ENCODE data around the gene IL19.

DNA sequence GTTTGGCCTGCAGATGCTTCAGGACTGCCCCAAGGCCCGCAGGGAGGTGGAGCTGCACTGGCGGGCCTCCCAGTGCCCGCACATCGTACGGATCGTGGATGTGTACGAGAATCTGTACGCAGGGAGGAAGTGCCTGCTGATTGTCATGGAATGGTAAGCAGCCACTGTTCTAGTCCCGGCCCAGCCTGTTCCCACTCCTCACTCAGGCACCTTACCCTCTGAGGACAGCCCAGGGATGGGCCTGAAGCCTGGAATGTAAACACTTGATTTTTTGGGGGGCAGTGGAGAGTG, 41.9 kb upstream of the IL19 start:
- TF ChIP-seq, protein P1, sequence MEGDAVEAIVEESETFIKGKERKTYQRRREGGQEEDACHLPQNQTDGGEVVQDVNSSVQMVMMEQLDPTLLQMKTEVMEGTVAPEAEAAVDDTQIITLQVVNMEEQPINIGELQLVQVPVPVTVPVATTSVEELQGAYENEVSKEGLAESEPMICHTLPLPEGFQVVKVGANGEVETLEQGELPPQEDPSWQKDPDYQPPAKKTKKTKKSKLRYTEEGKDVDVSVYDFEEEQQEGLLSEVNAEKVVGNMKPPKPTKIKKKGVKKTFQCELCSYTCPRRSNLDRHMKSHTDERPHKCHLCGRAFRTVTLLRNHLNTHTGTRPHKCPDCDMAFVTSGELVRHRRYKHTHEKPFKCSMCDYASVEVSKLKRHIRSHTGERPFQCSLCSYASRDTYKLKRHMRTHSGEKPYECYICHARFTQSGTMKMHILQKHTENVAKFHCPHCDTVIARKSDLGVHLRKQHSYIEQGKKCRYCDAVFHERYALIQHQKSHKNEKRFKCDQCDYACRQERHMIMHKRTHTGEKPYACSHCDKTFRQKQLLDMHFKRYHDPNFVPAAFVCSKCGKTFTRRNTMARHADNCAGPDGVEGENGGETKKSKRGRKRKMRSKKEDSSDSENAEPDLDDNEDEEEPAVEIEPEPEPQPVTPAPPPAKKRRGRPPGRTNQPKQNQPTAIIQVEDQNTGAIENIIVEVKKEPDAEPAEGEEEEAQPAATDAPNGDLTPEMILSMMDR (IDR thresholded peaks at IDR 0.05; ENCODE audit: insufficient read depth, low read length): no peak
- TF ChIP-seq GABPA (IDR thresholded peaks at IDR 0.05; ENCODE audit: low read depth): no peak
- TF ChIP-seq POLR2AphosphoS5 (IDR thresholded peaks at IDR 0.05; ENCODE audit: low read depth): no peak
- TF ChIP-seq, protein P2, sequence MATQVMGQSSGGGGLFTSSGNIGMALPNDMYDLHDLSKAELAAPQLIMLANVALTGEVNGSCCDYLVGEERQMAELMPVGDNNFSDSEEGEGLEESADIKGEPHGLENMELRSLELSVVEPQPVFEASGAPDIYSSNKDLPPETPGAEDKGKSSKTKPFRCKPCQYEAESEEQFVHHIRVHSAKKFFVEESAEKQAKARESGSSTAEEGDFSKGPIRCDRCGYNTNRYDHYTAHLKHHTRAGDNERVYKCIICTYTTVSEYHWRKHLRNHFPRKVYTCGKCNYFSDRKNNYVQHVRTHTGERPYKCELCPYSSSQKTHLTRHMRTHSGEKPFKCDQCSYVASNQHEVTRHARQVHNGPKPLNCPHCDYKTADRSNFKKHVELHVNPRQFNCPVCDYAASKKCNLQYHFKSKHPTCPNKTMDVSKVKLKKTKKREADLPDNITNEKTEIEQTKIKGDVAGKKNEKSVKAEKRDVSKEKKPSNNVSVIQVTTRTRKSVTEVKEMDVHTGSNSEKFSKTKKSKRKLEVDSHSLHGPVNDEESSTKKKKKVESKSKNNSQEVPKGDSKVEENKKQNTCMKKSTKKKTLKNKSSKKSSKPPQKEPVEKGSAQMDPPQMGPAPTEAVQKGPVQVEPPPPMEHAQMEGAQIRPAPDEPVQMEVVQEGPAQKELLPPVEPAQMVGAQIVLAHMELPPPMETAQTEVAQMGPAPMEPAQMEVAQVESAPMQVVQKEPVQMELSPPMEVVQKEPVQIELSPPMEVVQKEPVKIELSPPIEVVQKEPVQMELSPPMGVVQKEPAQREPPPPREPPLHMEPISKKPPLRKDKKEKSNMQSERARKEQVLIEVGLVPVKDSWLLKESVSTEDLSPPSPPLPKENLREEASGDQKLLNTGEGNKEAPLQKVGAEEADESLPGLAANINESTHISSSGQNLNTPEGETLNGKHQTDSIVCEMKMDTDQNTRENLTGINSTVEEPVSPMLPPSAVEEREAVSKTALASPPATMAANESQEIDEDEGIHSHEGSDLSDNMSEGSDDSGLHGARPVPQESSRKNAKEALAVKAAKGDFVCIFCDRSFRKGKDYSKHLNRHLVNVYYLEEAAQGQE (IDR thresholded peaks at IDR 0.05; ENCODE audit: insufficient replicate concordance, low read depth): no peak
